ENCODE measurements around the gene SIGLEC5.

The SIGLEC5 gene

DNA sequence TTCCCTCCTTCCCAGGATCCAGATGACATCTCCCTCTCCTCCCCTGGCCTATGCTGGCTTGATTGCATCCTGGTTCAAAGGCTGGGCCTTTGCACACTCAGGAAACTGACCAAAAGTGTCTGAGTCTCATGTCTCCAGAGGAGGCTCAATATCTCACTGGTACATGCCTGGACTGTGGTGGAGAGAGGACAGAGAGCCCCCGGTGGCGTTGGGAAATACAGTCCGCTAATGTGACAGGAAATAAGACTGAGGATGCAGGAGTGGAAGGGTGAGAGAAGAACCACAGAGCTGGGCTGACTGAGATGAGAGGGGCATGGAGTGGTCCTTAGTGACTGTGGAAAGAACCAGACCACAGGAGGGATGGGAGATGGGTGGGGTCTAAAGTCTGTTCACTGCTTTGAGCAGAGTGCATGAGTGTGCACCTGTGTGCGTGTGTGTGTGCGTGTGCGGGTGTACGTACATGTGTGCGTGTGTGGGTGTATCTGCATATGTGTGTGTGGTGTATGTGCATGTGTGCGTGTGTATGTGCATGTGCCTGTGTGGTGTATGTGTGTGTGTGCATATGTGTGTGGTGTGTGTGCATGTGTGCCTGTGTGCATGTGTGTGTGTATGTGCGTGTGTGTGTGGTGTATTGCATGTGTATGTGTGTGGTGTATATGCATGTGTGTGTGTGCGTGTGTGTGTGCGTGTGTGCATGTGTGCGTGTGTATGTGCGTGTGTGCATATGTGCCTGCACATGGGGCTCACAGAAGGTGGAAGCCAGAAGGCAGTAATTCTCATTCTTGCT is 1.9 kb downstream of the SIGLEC5 start:
- TF ChIP-seq, protein P1, sequence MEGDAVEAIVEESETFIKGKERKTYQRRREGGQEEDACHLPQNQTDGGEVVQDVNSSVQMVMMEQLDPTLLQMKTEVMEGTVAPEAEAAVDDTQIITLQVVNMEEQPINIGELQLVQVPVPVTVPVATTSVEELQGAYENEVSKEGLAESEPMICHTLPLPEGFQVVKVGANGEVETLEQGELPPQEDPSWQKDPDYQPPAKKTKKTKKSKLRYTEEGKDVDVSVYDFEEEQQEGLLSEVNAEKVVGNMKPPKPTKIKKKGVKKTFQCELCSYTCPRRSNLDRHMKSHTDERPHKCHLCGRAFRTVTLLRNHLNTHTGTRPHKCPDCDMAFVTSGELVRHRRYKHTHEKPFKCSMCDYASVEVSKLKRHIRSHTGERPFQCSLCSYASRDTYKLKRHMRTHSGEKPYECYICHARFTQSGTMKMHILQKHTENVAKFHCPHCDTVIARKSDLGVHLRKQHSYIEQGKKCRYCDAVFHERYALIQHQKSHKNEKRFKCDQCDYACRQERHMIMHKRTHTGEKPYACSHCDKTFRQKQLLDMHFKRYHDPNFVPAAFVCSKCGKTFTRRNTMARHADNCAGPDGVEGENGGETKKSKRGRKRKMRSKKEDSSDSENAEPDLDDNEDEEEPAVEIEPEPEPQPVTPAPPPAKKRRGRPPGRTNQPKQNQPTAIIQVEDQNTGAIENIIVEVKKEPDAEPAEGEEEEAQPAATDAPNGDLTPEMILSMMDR (IDR thresholded peaks at IDR 0.05; ENCODE audit: insufficient read depth, low read depth, low read length, missing control alignments): no peak
- no peak overlapping the region for H3K4me3 ChIP-seq (ENCODE audit: low read depth, low read length)
- DNase-seq (ENCODE audit: low read depth): no peak

DNA sequence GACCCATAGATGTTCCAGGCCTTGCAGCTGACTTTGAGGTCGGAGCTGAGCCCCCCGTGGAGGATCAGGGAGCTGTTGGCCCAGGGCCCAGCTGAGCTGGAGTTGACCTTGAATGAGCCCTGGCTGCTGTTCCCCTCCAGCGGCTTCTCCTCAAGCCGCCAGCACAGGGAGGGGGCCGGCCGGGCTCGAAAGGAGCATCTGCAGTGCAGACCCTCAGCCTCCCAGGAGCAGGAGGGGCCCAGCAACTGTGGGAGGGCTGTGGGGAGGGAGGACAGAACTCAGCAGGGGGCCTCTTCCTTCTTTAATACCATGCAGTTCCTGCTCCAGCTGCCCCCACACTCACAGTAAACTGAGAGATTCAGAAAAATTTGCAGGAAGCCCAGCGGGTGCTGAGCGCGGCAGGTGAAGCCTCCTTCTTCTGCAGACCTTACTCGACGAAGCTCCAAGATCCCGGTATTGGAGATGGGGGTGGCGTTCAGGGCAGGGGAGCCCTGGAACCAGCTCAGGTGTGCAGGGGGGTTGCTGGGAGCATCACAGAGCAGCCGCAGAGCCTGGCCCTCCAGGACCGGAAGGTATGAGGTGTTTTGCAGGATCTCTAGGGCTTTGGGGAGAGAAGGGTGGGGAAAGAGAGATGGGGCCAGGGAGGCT is 2.6 kb downstream of the SIGLEC5 start:
- no peak for DNase-seq (ENCODE audit: low read depth)
- H3K4me3 ChIP-seq (ENCODE audit: low read depth, low read length): no peak overlapping the region
- TF ChIP-seq, protein P1 (IDR thresholded peaks at IDR 0.05; ENCODE audit: insufficient read depth, low read depth, low read length, missing control alignments): no peak

DNA sequence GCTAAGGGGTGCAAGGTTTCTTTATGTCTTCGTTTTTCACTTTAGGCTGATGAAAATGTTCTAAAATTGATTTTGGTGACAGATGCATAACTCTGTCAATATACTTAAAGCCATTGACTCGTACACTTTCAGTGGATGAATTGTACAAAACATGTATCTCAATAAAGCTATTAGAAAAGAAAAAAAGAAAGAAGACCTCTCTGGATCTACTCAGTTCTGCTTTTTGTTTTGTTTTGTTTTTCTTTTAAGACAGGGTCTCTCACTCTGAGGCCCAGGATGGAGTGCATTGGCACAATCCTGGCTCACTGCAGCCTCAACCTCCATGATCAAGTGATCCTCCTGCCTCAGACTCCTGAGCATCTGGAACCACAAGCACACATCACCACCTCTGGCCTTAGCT is 3.5 kb downstream of the SIGLEC5 start:
- H3K4me3 ChIP-seq (ENCODE audit: low read depth, low read length): no peak overlapping the region
- no peak for DNase-seq (ENCODE audit: low read depth)
- TF ChIP-seq, protein P1 (IDR thresholded peaks at IDR 0.05; ENCODE audit: insufficient read depth, low read depth, low read length, missing control alignments): no peak

DNA sequence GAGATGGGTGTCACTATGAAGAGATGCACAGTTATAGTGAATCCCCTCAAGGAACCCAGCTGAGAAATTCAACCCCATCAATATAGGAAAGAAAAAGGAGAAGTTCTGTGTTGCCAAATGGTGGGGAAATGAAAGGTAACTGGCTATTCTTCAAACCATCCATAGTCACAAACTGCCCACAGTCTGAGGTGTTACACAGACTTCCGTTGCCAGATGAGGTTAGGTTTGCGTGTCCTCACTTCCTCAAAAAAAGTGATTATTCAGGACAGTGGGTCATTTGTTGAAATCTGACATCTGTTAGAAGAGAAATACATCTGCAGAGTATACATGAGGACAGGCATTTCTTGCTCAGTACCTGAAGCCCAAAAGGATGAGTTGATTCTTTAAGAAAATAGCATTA is 9.0 kb downstream of the SIGLEC5 start:
- TF ChIP-seq, protein P1 (IDR thresholded peaks at IDR 0.05; ENCODE audit: insufficient read depth, low read depth, low read length, missing control alignments): no peak
- peak; percentile 75 for DNase-seq (ENCODE audit: low read depth)
- no peak overlapping the region for H3K4me3 ChIP-seq (ENCODE audit: low read depth, low read length)

DNA sequence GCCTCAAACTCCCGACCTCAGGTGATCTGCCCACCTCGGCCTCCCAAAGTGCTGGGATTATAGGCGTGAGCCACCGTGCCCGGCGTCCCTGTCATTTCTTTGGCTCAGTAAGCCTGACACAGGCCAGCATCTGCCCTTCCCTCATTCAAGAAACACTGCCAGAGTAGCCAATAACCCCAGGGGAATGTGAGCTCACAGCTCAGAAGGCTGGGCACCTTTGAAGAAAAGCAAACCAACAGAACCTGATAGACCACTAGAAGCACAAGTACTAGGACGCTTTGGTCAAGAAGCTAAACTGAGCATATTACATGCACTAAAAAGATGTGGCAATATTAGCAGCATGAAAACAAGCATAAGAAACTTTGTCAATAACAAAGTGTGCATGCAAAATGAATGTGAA is 14.2 kb downstream of the SIGLEC5 start:
- no peak for DNase-seq (ENCODE audit: low read depth)
- TF ChIP-seq, protein P1 (IDR thresholded peaks at IDR 0.05; ENCODE audit: insufficient read depth, low read depth, low read length, missing control alignments): no peak
- H3K4me3 ChIP-seq (ENCODE audit: low read depth, low read length): no peak overlapping the region

DNA sequence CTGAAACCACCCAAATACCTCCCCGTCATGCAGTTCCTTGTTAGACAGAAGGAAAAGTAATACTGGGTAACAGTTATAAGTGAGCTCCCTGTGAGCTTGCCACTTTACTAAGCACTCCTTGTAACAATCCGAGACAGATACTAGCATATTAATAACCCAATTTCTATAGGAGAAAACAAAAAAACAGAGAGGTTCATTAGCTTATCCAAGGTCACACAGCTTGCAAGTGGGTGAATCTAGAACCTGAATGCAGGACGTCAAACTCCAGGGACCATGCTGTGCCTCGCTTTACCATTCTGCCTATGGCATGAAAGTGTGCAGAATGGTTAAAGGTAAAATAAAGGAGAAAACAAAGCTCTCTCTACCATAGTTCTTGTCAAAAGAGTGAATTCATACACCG is 15.4 kb downstream of the SIGLEC5 start:
- TF ChIP-seq, protein P1 (IDR thresholded peaks at IDR 0.05; ENCODE audit: insufficient read depth, low read depth, low read length, missing control alignments): no peak
- H3K4me3 ChIP-seq (ENCODE audit: low read depth, low read length): no peak overlapping the region
- no peak for DNase-seq (ENCODE audit: low read depth)
